HG03354 (cell line): ENCODE results near the gene OR2D2.
"Not testable (repeated sequence)": the region's sequence is repeated elsewhere in the genome, so short reads cannot be mapped to it uniquely, and the experiment has no call there.

Experiments
- ATAC-seq: cut with Tn5 transposase; IDR thresholded peaks from one replicate; pipeline ENCODE4 v1.9.1; 2021; ENCODE audit warnings: mild to moderate bottlenecking; ENCODE audit not compliant: unreplicated experiment, poor library complexity, severe bottlenecking

Gene OR2D2, protein sequence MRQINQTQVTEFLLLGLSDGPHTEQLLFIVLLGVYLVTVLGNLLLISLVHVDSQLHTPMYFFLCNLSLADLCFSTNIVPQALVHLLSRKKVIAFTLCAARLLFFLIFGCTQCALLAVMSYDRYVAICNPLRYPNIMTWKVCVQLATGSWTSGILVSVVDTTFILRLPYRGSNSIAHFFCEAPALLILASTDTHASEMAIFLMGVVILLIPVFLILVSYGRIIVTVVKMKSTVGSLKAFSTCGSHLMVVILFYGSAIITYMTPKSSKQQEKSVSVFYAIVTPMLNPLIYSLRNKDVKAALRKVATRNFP

DNA sequence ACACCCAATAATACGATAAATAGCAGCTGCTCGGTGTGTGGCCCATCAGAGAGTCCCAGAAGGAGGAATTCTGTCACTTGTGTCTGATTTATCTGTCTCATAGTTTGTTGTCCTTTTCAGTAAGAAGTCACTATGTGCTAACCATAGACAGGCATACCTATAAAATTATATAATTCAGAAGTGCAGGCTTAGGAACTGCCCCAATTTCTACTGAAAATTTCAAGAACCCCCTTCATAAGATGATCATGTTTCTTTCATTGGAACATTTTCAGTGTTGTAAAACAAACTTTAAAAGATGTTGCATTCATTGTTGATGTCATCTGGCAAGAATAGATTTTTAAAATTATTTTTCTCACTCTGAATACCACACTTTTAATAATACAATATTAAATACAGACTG, at the start of gene OR2D2:
Gene OR2D2 (minus strand): TSS at position 101 of the 400 bp plus-strand sequence. CDS start 0 bp downstream, at position 101.
- ATAC-seq: no peak

DNA sequence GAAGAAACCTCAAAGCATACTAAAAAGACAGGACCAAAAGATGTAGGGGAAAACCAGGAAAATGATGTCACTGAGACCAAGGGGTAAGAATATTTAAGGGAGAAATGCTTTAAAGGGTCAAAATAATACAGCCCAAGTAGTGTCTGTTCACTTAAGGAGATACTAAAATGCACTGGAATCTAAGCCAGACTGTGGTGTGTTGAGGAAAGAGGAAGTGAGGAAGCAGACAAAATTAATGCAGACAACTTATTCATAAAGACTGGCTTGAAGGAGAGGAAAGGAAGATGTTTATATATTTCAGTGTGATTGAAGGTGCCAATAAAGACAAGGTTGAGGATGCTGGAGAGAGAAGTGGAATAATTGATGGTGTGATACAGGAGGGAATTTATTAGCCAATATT, 49.7 kb upstream of the OR2D2 start:
- no peak for ATAC-seq

DNA sequence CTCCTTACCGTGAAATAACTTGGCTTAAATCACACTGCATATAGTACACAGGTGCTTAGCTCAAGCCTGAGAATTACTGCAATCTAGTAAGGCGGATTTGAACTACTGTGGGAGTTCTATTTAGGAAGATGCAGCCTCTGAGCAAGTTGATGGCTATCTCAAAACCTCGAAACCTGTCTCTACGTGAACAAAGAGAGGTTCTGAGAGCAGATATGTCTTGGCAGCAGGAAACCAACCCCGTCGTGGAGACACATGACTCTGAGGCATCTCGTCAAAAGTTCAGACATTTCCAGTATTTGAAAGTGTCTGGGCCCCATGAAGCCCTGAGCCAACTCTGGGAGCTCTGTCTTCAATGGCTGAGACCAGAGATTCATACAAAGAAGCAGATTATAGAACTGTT, 39.8 kb upstream of the OR2D2 start:
- no peak for ATAC-seq

DNA sequence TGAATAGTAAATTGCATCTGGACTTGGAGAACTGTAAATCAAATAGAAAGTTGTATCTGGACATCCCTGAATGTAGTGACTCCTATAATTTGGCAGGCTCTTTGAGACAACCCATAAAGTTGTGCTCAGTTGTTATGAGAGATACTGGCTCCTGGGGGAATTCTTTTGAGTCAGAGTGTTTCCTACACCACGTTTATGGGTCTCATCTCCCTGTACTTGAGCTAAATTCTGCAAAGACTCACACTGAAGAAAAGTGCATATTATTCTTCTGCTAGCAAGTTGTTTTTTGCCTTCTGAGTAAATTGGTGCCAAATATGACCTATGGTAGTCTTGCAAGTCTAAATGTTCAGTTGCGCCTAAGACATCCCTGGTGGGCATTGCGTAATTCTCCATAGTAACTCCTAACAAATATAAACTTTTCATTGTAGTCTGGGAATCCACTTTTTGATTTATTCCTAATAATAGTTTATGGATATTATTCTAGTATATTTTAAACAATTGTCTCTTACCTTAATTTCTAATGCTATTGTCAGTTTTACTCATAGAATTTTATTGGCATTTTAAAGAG, 38.9 kb upstream of the OR2D2 start:
- ATAC-seq: no peak

DNA sequence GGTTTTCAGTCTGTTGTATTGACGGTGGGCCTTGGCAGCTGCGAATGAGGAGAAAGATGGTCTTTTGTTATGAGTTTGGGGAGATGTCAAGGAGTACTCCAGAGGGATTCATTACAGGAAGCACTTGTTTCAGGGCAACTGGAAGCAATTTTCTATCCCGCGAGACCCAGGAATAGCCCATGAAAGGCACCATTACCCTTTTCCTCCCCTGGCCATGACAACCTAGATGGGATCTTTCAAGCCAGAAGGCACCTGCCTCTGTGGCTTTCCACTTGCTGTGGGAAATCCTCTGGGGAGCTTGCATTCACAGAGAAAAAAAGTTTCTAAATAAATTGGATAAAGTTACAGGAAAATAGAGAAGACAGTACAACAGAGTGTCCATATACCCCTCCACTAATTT, 36.6 kb upstream of the OR2D2 start:
- no peak for ATAC-seq

DNA sequence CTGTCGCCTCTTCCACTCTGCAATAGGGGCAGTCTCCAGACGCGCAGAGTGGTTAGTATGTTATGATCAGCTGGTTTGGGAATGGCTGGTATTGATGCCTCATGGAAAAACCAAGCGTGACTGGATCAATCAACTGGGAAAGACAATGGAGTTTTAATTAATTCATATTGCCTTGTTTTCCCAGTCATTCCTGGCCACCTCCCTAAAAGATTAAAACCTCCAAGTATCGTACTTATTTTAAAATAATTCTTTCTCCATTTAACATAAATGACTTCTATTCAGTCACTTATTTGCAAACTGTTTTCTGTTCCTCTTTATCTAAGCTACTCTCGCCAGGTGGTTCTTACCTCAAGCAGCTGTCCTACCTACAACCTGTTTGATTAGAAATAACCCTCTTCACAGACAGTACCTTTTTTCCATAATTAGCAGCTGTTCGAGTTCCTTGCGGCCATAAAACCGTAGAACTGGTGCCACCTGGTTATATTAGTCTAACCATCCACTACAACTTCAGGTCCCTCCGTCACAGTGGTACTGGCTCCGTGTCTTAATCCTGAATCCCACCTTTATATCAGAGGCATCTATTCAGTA, 34.8 kb upstream of the OR2D2 start:
- ATAC-seq: peak; percentile 85

DNA sequence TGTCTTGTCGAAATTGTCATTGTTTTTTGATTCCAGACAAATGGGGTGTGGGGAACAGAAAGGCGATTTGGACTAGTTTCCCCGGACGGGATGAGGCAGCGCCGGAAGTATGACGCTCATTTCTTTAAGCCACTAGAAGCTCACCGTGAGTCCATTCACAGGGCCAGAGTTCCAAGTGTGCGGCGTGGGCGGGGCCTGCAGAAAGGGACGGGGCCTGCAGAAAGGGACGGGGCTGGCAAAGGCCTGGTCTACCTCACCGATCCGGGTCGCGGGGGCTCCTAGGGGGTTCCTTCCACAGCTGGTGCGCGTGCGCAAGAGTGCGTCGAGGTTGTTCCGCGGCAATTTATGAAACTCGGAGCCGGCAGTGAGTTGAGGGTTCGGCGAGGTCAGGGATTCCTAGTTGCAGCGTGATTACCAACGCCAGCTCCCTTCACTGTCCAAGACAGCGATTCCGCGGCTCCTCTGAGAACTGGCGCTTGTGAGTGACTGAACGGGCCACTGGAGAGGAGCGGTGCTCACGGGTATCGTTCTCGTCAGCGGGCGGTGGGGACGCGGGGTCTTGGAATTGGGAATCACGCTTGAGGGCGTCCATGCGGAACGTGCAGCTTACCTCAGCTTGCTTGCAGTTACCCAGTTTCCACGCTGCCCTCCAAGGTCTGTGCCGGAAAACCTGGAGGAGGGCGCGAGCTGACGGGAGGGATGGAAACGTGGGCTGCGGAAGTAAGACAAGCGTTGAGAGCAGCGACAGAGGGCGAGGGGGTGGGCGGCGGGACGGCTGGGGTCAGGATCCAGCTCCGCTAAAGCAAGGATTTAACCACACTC, 34.1 kb upstream of the OR2D2 start, which contains the start of gene ZNF215:
Gene ZNF215 (plus strand): TSS at position 219 of the 822 bp plus-strand sequence. CDS start 5,847 bp downstream, outside the sequence.
- ATAC-seq: peak; percentile 67

DNA sequence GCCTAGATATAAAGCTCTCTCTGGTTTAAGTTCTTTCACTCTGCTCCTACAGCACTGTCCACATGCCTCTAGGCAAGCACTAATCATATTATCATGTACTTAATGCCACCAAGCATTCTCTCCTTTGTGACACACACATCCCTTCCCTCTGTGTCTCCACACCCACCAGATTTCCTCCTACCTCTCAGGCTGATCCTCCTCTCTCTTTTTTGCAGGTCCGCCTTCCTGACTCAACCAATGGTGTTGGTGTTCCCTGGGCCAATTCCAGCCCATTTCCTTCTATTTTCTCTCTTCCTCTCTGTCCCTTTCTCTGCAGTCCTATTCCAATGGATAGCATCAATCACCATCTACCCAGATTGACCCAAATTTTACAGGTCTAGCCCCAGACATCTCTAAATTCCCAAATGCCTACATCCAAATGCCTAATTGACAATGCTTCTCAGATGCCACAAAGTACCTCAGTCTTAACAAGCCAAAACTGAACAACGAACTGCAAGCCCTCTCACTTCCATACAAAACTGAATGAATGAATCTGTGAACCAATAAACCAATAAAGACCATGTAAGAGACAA, 33.4 kb upstream of the OR2D2 start:
- no peak for ATAC-seq

DNA sequence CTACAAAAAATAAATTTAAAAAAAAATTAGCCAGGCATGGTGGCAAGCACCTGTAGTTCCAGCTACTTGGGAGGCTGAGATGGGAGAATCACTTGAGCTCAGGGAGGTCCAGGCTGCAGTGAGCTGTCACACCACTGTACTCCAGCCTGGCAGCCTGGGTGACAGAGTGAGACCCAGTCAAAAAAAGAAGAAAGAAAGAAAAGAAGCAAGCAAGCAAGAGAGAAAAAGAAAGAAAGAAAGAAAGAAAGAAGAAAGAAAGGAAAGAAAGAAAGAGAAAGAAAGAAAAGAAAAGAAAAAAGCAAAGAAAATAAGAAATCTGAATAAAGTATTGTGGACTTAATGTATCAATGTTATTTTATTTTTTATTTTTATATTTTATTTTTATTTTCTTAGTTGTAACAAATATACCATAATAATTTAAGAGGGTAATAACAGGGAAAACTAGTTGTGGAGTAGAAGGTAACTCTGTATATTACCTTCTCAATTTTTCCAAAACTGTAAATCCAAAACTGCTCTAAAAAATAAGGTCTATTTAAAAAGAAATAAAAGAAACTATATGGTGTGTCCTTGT, 32.8 kb upstream of the OR2D2 start:
- no peak for ATAC-seq

DNA sequence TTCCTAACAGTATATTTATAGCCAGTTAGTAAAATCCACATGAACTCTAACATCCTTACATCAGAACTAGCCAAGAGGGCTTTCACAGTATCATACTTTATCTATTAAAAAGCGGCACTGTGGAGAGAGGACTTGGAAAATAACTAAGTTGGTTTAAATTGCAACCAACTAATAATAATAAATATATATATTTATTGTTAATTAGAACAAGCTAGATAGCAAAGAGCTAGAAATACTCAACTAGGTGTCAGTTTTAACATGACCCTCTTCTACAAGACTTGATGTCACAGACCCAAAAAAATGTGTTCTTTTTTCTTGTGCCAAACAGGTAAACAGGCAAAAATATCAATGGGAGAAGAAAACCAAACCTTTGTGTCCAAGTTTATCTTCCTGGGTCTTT, 28.4 kb upstream of the OR2D2 start, which contains the start of gene OR2D3:
Gene OR2D3 (plus strand): TSS at position 301 of the 400 bp plus-strand sequence. CDS start 0 bp downstream, at position 301.
- no peak for ATAC-seq

DNA sequence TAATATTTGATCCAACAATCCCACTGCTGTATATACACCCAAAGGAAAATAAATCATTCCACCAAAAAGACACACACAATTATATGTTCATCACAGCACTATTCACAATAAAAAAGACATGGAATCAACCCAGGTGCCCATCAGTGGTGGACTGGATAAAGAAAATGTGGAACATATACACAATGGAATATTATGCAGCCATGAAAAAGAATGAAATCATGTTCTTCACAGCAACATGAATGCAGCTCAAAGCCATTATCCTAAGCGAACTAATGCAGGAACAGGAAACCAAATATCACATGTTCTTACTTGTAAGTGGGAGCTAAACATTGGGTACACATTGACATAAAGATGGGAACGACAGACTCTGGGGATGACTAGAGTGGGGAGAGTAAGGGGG, 27.4 kb upstream of the OR2D2 start:
- ATAC-seq: no peak

DNA sequence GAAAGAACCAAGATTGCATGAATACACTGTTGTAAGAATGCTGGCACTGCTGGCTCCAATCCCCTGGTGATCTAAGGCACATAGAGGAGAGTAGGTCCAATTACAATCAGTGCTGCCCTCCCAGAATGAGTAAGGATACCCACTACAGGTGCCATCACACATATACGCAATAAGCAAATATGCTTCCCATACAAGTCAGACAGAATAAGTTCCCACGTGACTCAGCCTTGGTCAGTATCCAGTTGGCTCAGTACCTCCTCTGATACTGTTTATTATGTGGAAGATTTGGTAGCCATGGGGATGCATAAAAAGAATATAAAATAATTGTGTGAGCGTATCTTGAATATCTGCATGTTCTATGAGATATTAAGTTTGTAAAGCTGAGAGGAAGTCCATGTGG, 19.6 kb upstream of the OR2D2 start:
- no peak for ATAC-seq

DNA sequence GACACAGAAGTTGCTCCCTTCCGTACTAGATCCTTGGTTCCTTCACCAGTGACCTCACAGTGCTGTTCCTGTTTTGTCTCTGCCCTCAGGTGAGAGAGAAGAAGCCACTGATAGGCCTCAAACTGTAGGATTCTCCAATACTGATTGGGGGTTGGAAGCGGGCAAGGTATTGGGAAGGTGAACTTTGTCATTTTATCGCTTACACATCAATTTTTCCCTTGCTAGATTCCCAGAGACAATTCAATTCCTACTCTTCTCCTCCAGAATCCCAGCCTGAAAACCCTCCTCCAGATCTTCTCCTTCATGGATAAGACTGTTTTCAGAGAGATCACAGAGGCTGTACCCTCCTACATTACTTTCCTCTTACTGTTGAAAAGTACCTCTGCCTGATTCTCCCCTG, 19.1 kb upstream of the OR2D2 start:
- ATAC-seq: no peak

DNA sequence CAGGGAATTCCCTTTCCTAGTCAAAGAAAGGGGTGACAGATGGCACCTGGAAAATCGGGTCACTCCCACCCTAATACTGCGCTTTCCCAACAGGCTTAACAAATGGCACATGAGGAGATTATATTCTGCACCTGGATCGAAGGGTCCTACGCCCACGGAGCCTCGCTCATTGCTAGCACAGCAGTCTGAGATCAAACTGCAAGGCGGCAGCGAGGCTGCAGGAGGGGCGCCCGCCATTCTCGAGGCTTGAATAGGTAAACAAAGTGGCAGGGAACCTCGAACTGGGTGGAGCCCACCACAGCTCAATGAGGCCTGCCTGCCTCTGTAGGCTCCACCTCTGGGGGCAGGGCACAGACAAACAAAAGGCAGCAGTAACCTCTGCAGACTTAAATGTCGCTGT, 12.5 kb upstream of the OR2D2 start:
- ATAC-seq: not testable (repeated sequence)

DNA sequence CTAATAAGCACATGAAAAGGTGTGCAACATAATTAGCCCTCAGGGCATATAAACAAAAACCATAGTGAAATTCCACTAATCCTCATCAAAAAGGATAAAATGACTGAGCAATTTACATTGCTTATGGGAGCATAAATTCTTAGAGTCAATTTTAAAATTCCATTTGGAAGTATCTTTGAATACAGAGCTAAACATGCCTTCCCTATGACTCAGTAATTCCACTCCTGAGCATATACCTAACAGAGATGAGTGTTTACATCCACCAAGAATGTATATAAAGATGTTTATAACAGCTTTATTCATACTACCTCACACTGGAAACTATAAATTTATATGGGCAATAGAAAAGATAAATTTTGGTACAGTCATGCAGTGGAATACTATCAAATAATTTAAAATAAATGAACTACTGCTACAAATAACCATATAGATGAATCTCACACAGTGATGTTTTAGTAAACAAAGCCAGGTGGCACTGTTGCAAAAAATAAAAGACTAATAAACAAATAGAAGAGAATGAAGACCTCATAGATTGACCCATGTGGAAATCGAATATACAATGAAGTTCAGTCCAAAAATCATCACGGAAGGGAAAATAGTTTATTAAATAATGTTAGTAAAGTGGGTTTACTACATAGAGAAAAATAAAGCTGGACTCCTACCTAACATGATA, 8.2 kb upstream of the OR2D2 start:
- ATAC-seq: no peak

DNA sequence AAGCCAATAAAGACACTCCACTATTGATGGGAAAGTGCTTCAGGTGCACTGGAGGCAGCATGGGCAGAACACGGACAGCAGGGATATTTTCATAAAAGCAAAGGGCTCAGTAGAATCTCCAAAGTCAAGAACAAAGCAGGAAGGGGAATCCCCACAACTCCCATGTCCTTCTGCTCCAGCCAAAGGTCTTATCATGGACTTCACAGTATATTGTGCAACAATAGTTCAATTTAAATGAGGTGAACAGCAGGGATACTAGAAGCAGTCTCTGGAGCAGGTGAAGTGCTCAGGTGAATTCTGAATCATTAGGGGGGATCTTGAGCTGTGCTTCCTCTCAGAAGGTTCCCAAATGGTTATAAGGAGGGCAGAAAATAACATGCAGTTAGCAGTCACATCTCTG, 6.6 kb upstream of the OR2D2 start:
- no peak for ATAC-seq

DNA sequence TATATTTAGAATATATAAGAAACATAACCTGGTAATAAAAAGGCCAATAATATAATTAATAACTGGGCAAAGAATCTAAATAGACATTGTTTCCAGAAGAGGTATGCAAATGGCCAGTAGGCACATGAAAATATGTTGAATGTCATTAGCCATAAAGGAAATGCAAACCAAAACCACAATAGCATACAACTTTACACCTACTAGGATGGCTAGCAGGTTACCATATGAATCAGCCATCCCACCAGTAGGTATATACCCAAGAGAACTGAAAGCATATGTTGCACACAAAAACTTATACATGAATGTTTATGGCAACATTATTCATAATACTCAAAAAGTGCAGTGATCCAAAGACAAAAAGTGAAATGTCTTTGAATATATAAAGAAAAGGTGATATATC, 2.7 kb upstream of the OR2D2 start:
- peak; percentile 90 for ATAC-seq

DNA sequence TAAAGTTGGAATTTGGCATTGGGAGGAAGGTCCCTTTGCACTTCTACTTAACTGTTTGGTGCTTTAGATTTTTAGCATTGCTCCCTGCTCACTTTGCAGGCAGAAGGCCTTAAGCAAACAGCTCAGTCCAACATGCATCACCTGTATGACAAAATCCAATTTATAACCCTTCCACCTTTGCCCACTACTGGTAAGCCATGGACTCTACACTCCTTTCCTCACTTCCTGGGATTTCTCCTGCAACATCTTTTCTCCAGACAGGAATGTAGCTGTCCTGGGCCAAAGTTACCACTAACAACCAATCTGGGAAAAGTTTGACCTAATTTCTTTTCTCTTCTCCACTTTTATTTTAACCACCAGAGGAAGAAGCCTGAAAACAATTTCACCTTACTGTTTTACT, 1.8 kb upstream of the OR2D2 start:
- no peak for ATAC-seq

DNA sequence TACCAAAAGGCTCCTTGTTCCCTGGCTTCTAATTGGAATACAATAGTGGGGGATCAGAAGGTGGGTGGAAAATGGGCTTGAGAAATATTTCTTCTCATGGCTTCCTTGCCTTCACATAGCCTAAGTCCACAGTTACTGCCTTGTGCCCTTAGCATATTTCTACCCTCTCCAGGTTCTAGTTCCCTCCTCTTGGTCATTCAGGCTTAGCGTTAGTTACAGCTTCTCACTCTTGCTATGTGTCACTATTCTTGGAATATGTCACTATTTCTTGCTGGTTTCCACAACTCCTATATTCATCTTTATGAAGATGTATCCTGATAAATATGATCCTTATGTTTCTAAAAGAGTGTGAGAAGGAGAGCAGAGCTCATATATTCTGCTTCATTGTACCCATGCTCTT, 2.5 kb downstream of the OR2D2 start:
- ATAC-seq: no peak
